GM21717 (cell line): ENCODE results near the gene RNF125.
"Not testable (repeated sequence)": the region's sequence is repeated elsewhere in the genome, so short reads cannot be mapped to it uniquely, and the experiment has no call there.

ENCODE experiments used
- ATAC-seq: cut with Tn5 transposase; IDR thresholded peaks from one replicate; pipeline ENCODE4 v1.9.1; 2021; ENCODE audit warnings: mild to moderate bottlenecking, moderate library complexity; ENCODE audit not compliant: unreplicated experiment

Gene RNF125

DNA sequence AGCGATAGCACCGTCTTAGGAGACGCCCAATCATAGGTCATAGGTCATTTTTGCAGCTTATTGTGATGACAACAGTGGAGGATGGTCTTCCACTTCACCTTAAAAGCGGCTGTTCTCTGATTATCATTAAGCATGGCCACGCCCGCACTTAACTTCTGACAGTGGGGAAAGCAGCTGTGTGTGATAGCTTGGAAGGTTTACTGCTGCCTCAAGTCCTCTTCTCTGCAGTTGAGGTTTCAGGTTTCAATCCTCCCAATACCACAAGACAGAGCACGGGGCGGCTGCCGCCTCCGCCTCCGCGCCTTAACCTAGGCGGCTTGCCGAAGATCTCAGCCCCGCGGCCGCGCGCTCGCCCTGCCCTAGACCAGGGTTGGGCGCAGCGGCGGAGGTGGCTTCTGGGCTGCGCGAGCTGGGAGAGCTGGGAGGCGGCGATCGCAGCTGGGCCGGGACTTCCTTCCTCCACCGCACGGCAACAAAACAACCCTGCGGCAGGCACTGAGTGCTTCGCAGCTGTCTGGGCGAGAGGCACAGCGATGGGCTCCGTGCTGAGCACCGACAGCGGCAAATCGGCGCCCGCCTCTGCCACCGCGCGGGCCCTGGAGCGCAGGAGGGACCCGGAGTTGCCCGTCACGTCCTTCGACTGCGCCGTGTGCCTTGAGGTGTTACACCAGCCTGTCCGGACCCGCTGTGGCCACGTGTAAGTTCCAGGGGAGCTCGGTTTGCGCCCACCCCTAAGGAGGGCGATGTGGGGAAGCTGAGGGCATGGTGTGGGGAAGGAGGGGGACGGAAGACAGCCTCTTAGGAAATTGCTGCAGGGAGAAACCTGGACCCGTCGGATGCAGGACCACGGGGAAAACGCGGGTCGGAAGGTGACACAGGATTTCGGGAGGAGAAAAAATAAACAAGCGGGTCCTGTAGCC lies at the start of gene RNF125:
Gene RNF125, plus strand, starts transcription at position 495 of the 920 bp plus-strand sequence. Its CDS starts 39 bp downstream, at position 534.
- peak; percentile 96 for ATAC-seq

GRCh38 chr18:31970617-31971016 lies 48.0 kb upstream of the RNF125 start:
- ATAC-seq: no peak

- no peak for ATAC-seq
Observed at GRCh38 chr18:31973929-31974546, 44.6 kb upstream of the RNF125 start.

DNA sequence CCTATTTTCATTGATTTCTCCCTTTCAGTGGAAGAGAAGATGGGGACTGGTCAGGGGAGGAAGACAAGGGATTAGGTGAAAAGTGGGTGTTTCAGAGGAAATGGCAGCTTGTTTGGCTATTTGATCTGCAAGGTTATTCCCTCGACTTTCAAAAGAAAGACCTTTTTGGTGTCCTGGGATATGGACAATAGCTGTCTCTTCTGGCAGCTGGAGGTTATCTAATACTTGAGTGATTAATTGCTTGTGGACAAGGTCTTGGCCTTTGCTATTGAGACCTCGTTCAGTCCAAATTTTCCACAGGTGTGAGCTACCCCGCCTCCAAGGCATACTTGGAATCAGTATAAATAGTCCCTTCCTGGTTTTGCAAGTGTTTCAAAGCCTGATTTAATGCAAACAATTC lies 42.4 kb upstream of the RNF125 start:
- ATAC-seq: no peak

- ATAC-seq: no peak
Observed at GRCh38 chr18:31977270-31977872, 41.3 kb upstream of the RNF125 start.

DNA sequence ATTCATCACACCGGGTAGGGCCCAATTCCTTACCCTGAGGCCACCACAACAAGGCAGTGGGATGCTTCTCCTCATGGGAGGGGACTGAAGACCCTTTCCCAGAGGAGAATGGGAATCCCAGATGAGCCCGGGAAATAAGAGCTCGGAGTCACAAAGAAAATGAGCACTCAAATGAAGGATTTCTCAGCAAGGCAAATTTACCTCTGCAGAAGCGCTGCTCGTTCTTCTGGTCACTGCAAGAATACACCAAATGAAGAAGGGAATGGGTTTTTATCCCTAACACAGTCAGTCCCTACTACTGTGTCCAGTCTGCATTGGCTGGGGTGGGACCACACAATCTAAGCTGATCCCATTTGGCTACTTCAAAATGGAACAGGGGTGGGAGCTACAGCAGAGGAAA lies 40.0 kb upstream of the RNF125 start:
- ATAC-seq: no peak

DNA sequence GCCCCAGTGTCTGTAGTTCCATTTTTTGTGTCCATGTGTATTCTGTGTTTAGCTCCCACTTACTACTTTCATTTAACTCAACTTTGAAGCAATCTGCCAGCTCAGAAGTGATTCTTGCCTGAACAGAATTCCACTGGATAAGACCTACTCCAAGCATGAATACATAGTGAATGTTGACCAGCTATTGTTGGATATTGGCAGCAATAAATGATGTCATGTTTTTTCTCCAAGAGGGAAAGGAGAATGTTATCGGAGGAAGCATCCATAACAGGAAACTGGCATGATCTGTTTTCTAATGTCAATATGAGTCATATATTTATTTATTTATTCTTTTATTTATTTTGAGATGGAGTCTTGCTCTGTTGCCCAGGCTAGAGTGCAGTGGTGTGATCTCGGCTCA lies 38.9 kb upstream of the RNF125 start:
- ATAC-seq: no peak

- ATAC-seq: no peak
Observed at GRCh38 chr18:31980863-31981262, 37.8 kb upstream of the RNF125 start.

- no peak for ATAC-seq
Observed at GRCh38 chr18:31983020-31983419, 35.6 kb upstream of the RNF125 start.

DNA sequence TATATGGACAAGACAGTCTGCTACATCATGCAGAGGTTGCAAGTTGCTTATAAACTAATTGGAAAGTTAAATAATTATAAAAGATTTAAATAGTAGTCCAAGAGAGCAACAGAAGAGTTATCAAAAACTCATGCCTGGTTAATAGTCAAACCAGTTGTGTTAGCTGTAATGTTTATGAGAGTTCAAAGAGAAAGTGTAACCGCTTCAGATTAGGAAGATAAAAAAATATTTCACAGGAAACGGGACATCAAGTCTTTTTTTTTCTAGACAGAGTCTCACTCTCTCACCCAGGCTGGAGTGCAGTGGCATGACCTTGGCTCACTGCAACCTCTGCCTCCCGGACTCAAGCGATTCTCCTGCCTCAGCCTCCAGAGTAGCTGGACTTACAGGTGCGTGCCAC lies 34.6 kb upstream of the RNF125 start:
- ATAC-seq: no peak

DNA sequence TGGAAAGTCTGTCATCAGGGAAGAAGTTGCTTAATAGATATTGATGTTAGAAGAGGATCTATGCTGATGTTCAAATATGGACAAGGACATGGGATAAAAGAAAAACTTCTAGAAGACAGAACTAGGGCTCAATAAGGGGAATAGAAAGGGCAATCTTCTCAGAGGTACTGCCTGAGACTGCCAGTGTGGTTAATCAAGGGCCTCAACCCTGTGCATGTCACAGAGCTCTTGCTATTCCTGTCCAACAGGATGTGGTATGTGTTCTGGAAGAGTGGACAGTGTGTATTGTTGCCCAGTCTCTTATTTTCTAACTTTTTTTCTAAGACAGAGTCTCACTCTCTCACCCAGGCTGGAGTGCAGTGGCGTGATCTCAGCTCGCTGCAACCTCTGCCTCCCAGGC lies 27.8 kb upstream of the RNF125 start:
- ATAC-seq: peak; percentile 87

DNA sequence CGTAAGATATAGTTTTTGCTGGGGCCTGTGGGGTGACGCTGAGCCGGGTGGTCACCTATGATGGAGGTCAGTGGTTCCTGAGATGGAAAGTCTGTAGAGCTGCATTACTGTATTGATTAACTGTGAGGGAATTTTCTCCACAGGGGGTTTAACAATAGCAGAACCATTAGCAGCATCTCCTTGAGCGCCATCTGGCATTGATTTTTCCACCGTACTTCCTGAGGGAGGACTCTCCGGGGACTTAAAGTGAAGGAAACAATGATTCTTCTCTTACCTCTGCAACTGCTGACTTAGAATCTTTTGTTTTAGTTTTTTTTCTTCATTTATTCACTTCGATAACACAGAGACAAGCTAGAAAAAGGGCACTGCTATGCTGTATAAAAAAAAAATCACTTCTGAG lies 22.6 kb upstream of the RNF125 start:
- ATAC-seq: no peak

GRCh38 chr18:31998880-31999412 lies 19.7 kb upstream of the RNF125 start:
- ATAC-seq: no peak

- not testable (repeated sequence) for ATAC-seq
Observed at GRCh38 chr18:32001141-32001540, 17.5 kb upstream of the RNF125 start.

DNA sequence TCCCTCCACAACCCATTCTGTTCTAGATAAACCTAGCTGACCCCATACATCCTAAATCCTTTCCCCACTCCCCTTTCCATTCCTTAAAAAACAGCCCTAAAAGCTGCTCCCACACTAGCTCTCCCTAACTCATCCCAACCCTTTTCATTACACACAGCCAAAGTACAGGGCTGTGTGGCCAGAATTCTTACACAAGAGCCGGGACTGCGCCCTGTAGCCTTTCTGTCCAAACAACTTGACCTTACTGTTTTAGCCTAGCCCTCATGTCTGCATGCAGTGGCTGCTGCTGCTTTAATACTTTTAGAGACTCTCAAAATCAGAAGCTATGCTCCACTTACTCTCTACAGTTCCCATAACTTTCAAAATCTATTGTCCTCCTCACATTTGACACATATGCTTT lies 14.8 kb upstream of the RNF125 start:
- ATAC-seq: not testable (repeated sequence)

GRCh38 chr18:32010124-32010721 lies 8.4 kb upstream of the RNF125 start:
- no peak for ATAC-seq

- ATAC-seq: no peak
Observed at GRCh38 chr18:32011193-32011592, 7.4 kb upstream of the RNF125 start.

DNA sequence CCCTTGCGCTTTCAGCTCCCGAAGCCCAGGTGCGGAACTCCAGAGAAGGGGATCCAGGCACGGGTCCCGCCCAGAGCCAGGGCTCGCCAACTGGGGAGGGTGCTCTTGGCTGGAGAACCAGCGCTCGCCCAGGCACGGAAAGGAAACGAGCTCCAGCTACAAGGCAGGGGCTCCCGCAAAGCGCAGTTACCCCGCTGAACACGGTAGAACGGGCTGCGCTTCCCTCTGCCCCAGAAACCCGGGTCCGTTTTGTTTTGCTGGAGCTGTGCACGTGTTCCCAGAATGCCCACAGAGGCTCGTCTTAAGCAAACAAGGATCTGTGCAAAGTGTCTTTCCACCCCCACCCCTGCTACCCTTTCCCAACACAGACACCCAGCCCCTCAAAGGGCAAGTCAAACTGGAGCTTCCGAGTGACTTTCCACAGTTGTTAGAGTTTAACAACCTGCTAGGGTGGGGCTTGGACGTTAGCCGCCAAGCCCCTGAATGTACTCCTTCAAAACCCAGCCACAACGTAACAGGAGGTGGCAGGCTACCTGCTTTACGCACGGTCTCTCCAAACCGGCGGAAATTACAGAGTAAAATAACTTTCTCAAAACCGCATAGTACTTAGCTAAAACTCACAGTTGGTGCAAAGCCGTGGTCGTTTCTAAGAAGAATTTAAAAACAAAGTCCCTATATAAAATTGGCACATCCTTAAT lies 775 bp downstream of the RNF125 start:
- no peak for ATAC-seq

GRCh38 chr18:32019949-32020625 lies 1.5 kb downstream of the RNF125 start:
- ATAC-seq: not testable (repeated sequence)
